GM12891 (cell line): ENCODE results near the gene IMMP2L.

Experiments used
- POLR2A ChIP-seq: IDR thresholded peaks from 2 replicates; pipeline ENCODE4 v1.6.1; 2011; ENCODE audit warnings: low read depth, low read length, control low read depth
- POLR2AphosphoS5 ChIP-seq: IDR thresholded peaks from 2 replicates; pipeline ENCODE4 v1.6.1; 2011; ENCODE audit warnings: low read depth, low read length, control low read depth
- POU2F2 ChIP-seq: IDR thresholded peaks from 2 replicates; pipeline ENCODE4 v1.6.1; 2011; ENCODE audit warnings: low read depth, mild to moderate bottlenecking, control low read depth, low read length, moderate library complexity
- SPI1 ChIP-seq: IDR thresholded peaks from 2 replicates; pipeline ENCODE4 v1.6.1; 2011; ENCODE audit warnings: low read depth, low read length, control low read depth
- TAF1 ChIP-seq: IDR thresholded peaks from 2 replicates; pipeline ENCODE4 v1.6.1; 2011; ENCODE audit warnings: low read depth, low read length, control low read depth

DNA sequence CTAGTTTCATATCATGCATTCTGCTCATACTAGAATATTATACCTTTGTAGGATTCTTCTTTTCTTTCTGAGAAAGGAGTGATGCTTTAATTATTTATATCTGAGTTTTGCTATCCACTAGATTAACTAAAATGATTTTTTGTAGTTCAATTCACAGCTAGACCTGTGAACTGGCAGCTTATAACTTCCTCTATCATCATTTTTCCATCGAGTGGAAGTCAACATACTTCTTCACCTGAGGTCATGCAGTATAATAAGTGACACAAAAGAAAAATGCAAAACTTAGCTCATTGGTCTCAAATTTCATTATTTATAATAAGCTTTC, 463.4 kb downstream of the IMMP2L start:
- TF ChIP-seq POLR2A: no peak
- no peak for TF ChIP-seq POLR2AphosphoS5
- no peak for TF ChIP-seq POU2F2
- no peak for TF ChIP-seq TAF1
- no peak for TF ChIP-seq SPI1
